Prostate gland (tissue), 2 donors: Measurements from ENCODE around the gene MED12L. TPM values are rescaled to one million over a fixed set of nuclear protein-coding genes. Genes with fewer than 3 reads are reported as not detected.

Source experiments
- DNase-seq: peaks from one replicate; pipeline ENCODE4 v3.0.0-alpha.2; 2019; ENCODE audit warnings: low spot score
- H3K27ac ChIP-seq, 2 donors: fragments of 200-600 bp; sonication (generic); 2 replicates each; pipeline ENCODE4 v1.5.1; 2017 to 2019
- H3K27me3 ChIP-seq: fragments of 200-600 bp; sonication (generic); replicated peaks from 2 replicates; pipeline ENCODE4 v1.5.1; 2019; ENCODE audit not compliant: insufficient read depth
- H3K36me3 ChIP-seq, 2 donors: fragments of 200-600 bp; sonication (generic); 1 replicate in 1 of 2; 2 replicates in 1 of 2; pipeline versions ENCODE4 v1.5.1 to v1.8.1; 2017 to 2019
- H3K4me1 ChIP-seq: fragments of 200-600 bp; sonication (generic); replicated peaks from 2 replicates; pipeline ENCODE4 v1.5.1; 2019
- H3K4me3 ChIP-seq, 2 donors: fragments of 200-600 bp; sonication (generic); 2 replicates each; pipeline ENCODE4 v1.5.1; 2017 to 2019
- H3K9me3 ChIP-seq: fragments of 200-600 bp; sonication (generic); 2 replicates; pipeline ENCODE4 v1.5.1; 2017
- POLR2A ChIP-seq: fragments of 450-650 bp; IDR thresholded peaks from one replicate; pipeline ENCODE4 v1.6.1; 2016; ENCODE audit warnings: antibody characterized with exemption, mild to moderate bottlenecking
- POLR2AphosphoS5 ChIP-seq: sonication (generic); formaldehyde crosslinking; IDR thresholded peaks from one replicate; pipeline ENCODE4 v1.6.1; 2017; ENCODE audit warnings: antibody characterized with exemption
- WGBS: methylation state at CpG from one replicate; pipeline ENCODE4 v1.1.5; 2018; 5-methylcytosine and 5-hydroxymethylcytosine counted together
- intact Hi-C: fragments of 100-400 bp; cut with DNase I; formaldehyde crosslinking; loops from one replicate; pipeline ENCODE4 v1.14.2; 2022
- total RNA-seq, 2 donors: library from RNA; depleted of rRNA; stranded (reverse); fragments of >200 nt; gene quantifications; one replicate each; pipeline ENCODE4 v1.1.0, GENCODE V29; 2016
- TF ChIP-seq, protein P1 (sequence below), 4 experiments: fragments of 200-600 bp in 2 of 4; fragments of 450-650 bp in 2 of 4; sonication (generic) in 2 of 4; IDR thresholded peaks; 1 replicate in 3 of 4; 2 replicates in 1 of 4; pipeline ENCODE4 v1.5.1; 2016 to 2019; ENCODE audit warnings: antibody characterized with exemption in 4 of 4, mild to moderate bottlenecking in 2 of 4, moderate library complexity in 2 of 4

The MED12L gene
- total RNA-seq, 2 donors from 2014 or later, result 3.6 to 4.3 TPM

GRCh38 chr3:151051533-151051932 is 33.9 kb upstream of the MED12L start:
- WGBS, result 97% methylated on average over 1 of the region's 1 CpG
- H3K27ac ChIP-seq, result no peak overlapping the region
- H3K36me3 ChIP-seq, result no peaks in the 10 kb centered on the region
- no peaks in the 10 kb centered on the region for H3K9me3 ChIP-seq
- intact Hi-C loops, result no loop called here
- H3K4me1 ChIP-seq, result no peaks in the 10 kb centered on the region
- no peak for DNase-seq
- no peak overlapping the region for H3K4me3 ChIP-seq
- no peaks in the 10 kb centered on the region for H3K27me3 ChIP-seq
- no peak for TF ChIP-seq POLR2AphosphoS5
- TF ChIP-seq, protein P1, sequence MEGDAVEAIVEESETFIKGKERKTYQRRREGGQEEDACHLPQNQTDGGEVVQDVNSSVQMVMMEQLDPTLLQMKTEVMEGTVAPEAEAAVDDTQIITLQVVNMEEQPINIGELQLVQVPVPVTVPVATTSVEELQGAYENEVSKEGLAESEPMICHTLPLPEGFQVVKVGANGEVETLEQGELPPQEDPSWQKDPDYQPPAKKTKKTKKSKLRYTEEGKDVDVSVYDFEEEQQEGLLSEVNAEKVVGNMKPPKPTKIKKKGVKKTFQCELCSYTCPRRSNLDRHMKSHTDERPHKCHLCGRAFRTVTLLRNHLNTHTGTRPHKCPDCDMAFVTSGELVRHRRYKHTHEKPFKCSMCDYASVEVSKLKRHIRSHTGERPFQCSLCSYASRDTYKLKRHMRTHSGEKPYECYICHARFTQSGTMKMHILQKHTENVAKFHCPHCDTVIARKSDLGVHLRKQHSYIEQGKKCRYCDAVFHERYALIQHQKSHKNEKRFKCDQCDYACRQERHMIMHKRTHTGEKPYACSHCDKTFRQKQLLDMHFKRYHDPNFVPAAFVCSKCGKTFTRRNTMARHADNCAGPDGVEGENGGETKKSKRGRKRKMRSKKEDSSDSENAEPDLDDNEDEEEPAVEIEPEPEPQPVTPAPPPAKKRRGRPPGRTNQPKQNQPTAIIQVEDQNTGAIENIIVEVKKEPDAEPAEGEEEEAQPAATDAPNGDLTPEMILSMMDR (IDR thresholded peaks at IDR 0.05), result no peak
- TF ChIP-seq POLR2A, result no peak

GRCh38 chr3:151052346-151052745 is 33.1 kb upstream of the MED12L start:
- Histone ChIP-seq H3K4me3 (no peak overlapping the region), H3K27me3 (no peaks in the 10 kb centered on the region), H3K27ac (no peak overlapping the region), H3K4me1 (no peaks in the 10 kb centered on the region), H3K36me3 (no peaks in the 10 kb centered on the region), H3K9me3 (no peaks in the 10 kb centered on the region)
- 91% methylated on average over 4 of the region's 4 CpGs for WGBS
- no peak for DNase-seq
- intact Hi-C loops, result no loop called here
- TF ChIP-seq, protein P1 (IDR thresholded peaks at IDR 0.05), result no peak

GRCh38 chr3:151052756-151053155 is 32.7 kb upstream of the MED12L start:
- Histone ChIP-seq H3K27ac (no peak overlapping the region), H3K36me3 (no peaks in the 10 kb centered on the region), H3K27me3 (no peaks in the 10 kb centered on the region), H3K4me1 (no peaks in the 10 kb centered on the region), H3K9me3 (no peaks in the 10 kb centered on the region), H3K4me3 (no peak overlapping the region)
- intact Hi-C loops, result no loop called here
- no peak for DNase-seq
- TF ChIP-seq, protein P1 (IDR thresholded peaks at IDR 0.05), result no peak
- no peak for TF ChIP-seq POLR2AphosphoS5
- TF ChIP-seq POLR2A, result no peak
- WGBS, result 93% methylated on average over 3 of the region's 3 CpGs

DNA sequence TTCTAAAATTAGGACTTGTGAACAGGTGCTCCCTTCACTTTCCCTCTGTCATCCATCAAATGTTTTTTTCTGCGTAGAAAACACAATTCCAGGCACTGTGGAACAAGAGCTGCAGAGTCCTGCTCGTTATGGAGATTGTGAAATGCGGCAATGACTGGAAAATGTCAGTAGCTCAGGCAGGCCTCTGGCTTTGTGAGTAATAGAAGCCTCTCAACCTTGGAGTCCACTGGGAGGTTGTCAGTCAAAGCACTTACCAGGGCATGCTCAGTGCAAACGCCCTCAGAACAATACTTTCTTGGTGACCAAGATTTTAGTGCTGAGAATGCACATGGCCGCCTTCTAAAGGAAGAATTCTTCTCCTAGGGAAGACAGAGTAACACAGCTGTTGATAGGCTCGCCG is 26.7 kb upstream of the MED12L start:
- Histone ChIP-seq H3K36me3 (no peaks in the 10 kb centered on the region), H3K4me1 (no peaks in the 10 kb centered on the region), H3K27ac (no peak overlapping the region), H3K4me3 (no peak overlapping the region), H3K27me3 (no peaks in the 10 kb centered on the region), H3K9me3 (no peaks in the 10 kb centered on the region)
- intact Hi-C loops, result no loop called here
- DNase-seq, result no peak
- WGBS, result 69% methylated on average over 7 of the region's 7 CpGs
- TF ChIP-seq POLR2A (no peak), POLR2AphosphoS5 (no peak)
- TF ChIP-seq, protein P1 (IDR thresholded peaks at IDR 0.05), result no peak

GRCh38 chr3:151062611-151063010 is 22.9 kb upstream of the MED12L start:
- no peak for DNase-seq
- TF ChIP-seq POLR2A, result no peak
- TF ChIP-seq POLR2AphosphoS5, result no peak
- TF ChIP-seq, protein P1 (IDR thresholded peaks at IDR 0.05), result no peak

More at GRCh38 chr3:151062611-151063010, 22.9 kb upstream of the MED12L start:
- Histone ChIP-seq H3K9me3 (no peaks in the 10 kb centered on the region), H3K4me3 (no peak overlapping the region), H3K27me3 (no peaks in the 10 kb centered on the region), H3K36me3 (no peaks in the 10 kb centered on the region), H3K4me1 (no peaks in the 10 kb centered on the region), H3K27ac (no peak overlapping the region)
- WGBS, result 6% methylated on average over 1 of the region's 1 CpG
- intact Hi-C loops, result no loop called here
